WTC11 (cell line): ENCODE data around the gene NDUFAF2.

Experiments
- CBFB ChIP-seq: sonication (generic); formaldehyde crosslinking; IDR thresholded peaks from 2 replicates; pipeline ENCODE4 v1.8.1; 2022; ENCODE audit warnings: mild to moderate bottlenecking, low read depth, missing genetic modification reagents
- CTCF ChIP-seq: fragments of 200-600 bp; IDR thresholded peaks from 2 replicates; pipeline ENCODE4 v1.8.0; 2022; ENCODE audit warnings: antibody characterized with exemption
- GTF2I ChIP-seq: fragments of 250-450 bp; sonication (Bioruptor Pico); conservative IDR thresholded peaks from 2 replicates; pipeline ENCODE4 v1.4.0; 2021; ENCODE audit warnings: mild to moderate bottlenecking
- ZNF121 ChIP-seq: sonication (generic); formaldehyde crosslinking; IDR thresholded peaks from 2 replicates; pipeline ENCODE4 v1.8.0; 2023; ENCODE audit warnings: missing genetic modification reagents
- ZNF317 ChIP-seq: sonication (generic); formaldehyde crosslinking; IDR thresholded peaks from 2 replicates; pipeline ENCODE4 v1.8.1; 2023; ENCODE audit warnings: low read depth, mild to moderate bottlenecking, moderate library complexity, missing genetic modification reagents, borderline replicate concordance
- ZNF512 ChIP-seq: sonication (generic); formaldehyde crosslinking; IDR thresholded peaks from 2 replicates; pipeline ENCODE4 v1.8.1; 2022; ENCODE audit warnings: missing genetic modification reagents, borderline replicate concordance
- ZSCAN18 ChIP-seq: fragments of 250-450 bp; sonication (Bioruptor Pico); IDR thresholded peaks from 2 replicates; pipeline ENCODE4 v2.1.2; 2022; ENCODE audit warnings: mild to moderate bottlenecking, moderate library complexity
- TF ChIP-seq, protein P1 (sequence below): sonication (generic); formaldehyde crosslinking; IDR thresholded peaks from 2 replicates; pipeline ENCODE4 v1.8.1; 2022; ENCODE audit warnings: low read depth, missing genetic modification reagents, borderline replicate concordance
- TF ChIP-seq, protein P2 (sequence below): sonication (generic); formaldehyde crosslinking; IDR thresholded peaks from 2 replicates; pipeline ENCODE4 v1.8.0; 2022; ENCODE audit warnings: mild to moderate bottlenecking, missing genetic modification reagents
- TF ChIP-seq, protein P3 (sequence below): sonication (generic); formaldehyde crosslinking; conservative IDR thresholded peaks from 2 replicates; pipeline ENCODE4 v1.8.1; 2022; ENCODE audit warnings: mild to moderate bottlenecking, missing genetic modification reagents

DNA sequence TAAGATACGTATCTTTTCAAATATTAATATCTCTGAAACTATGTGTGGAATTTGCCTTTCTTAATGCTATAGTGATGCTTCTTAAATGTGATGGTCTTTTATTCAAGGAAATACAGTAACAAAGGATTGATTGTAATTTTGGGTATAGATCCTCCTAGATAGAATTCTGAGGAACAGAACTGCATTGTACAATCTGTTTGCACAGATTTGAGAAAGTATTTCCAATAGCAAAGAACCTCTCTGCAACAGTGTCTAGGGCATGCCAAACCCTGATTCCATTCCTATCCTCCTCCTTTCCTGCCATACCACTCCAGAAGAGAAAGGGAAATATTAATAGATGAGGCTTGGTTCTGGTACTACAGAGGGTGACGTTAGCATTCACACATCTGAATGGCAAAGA lies 206.9 kb downstream of the NDUFAF2 start:
- TF ChIP-seq CTCF = no peak
- no peak for TF ChIP-seq ZNF317
- no peak for TF ChIP-seq ZNF512 (CRISPR knock-in tag)
- no peak for TF ChIP-seq CBFB
- TF ChIP-seq, protein P1, sequence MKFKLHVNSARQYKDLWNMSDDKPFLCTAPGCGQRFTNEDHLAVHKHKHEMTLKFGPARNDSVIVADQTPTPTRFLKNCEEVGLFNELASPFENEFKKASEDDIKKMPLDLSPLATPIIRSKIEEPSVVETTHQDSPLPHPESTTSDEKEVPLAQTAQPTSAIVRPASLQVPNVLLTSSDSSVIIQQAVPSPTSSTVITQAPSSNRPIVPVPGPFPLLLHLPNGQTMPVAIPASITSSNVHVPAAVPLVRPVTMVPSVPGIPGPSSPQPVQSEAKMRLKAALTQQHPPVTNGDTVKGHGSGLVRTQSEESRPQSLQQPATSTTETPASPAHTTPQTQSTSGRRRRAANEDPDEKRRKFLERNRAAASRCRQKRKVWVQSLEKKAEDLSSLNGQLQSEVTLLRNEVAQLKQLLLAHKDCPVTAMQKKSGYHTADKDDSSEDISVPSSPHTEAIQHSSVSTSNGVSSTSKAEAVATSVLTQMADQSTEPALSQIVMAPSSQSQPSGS = no peak
- no peak for TF ChIP-seq GTF2I (CRISPR knock-in tag)
- no peak for TF ChIP-seq ZSCAN18
- TF ChIP-seq, protein P2, sequence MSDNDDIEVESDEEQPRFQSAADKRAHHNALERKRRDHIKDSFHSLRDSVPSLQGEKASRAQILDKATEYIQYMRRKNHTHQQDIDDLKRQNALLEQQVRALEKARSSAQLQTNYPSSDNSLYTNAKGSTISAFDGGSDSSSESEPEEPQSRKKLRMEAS = no peak
- TF ChIP-seq, protein P3, sequence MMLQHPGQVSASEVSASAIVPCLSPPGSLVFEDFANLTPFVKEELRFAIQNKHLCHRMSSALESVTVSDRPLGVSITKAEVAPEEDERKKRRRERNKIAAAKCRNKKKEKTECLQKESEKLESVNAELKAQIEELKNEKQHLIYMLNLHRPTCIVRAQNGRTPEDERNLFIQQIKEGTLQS = no peak
- no peak for TF ChIP-seq ZNF121
